Activated naive CD4-positive, alpha-beta T cell treated with anti-CD3 and anti-CD28 coated beads, Interleukin-2, amount 50 U/mL, for 72 hours (primary cell): ENCODE results near the gene GRIA2. TPM values are rescaled to one million over a fixed set of nuclear protein-coding genes. Genes with fewer than 3 reads are reported as not detected.

ENCODE experiments used
- ATAC-seq, 2 donors: fragments of 150-1000 bp; cut with Tn5 transposase; 2 replicates each; pipeline ENCODE4 v1.10.0; 2021; ENCODE audit warnings: mild to moderate bottlenecking in 2 of 2, moderate library complexity in 2 of 2
- DNase-seq, 2 donors: peaks; one replicate each; pipeline ENCODE4 v3.0.0; 2021 to 2022; ENCODE audit warnings: low spot score in 2 of 2
- H3K27ac Mint-ChIP-seq, 2 donors: one replicate each; pipeline ENCODE4 v1.8.0; 2022; ENCODE audit warnings: mild to moderate bottlenecking in 2 of 2, mixed read lengths in 2 of 2
- H3K36me3 Mint-ChIP-seq, 2 donors: one replicate each; pipeline ENCODE4 v1.8.0; 2022; ENCODE audit warnings: mixed read lengths in 2 of 2
- H3K9me3 Mint-ChIP-seq, 2 donors: one replicate each; pipeline ENCODE4 v1.8.0; 2022; ENCODE audit warnings: mixed read lengths in 2 of 2
- total RNA-seq, 2 donors: library from RNA; stranded (reverse); gene quantifications; one replicate each; pipeline ENCODE4 v1.2.3, GENCODE V29; 2022

Gene GRIA2
- total RNA-seq, 2 donors from 2014 or later, result not detected

DNA sequence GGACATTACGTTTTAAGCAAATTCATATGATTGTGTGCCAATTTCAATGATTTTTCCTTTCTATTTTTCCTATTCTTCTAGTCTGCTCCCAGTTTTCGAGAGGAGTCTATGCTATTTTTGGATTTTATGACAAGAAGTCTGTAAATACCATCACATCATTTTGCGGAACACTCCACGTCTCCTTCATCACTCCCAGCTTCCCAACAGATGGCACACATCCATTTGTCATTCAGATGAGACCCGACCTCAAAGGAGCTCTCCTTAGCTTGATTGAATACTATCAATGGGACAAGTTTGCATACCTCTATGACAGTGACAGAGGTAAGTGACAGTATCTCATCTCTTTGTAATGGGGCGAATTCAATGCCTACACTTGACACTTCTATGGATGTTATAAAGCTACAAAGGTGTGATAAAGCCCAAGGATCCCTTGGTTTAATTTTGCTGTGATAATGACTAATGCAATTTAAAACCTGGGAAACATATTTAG, 83.0 kb downstream of the GRIA2 start:
- no peak for DNase-seq
- Mint-ChIP-seq H3K27ac (no peak overlapping the region), H3K36me3 (no peaks in the 10 kb centered on the region), H3K9me3 (peaks cover 22 to 27% of the 10 kb centered on the region in 2 donors)
- no peak for ATAC-seq

DNA sequence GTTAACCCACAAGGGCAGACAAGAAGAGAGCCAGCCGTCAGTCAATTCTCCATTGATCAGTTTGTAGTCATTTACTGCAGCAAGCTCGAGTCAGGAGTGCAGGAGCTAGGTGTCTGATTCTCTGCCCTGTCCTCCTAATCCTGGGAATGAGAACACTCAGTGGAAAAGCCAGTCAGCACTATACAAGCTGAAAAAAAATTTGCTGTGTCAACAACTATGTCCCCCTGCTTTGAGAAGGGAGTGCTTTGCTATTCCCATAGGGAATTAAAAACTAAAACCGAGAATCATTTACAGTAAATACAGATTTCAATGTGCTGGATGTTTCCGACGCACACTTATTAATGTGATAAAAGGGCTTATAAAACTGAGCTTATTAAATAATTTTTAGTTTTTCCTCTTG, 84.2 kb downstream of the GRIA2 start:
- Mint-ChIP-seq H3K36me3 (no peaks in the 10 kb centered on the region), H3K27ac (no peak overlapping the region), H3K9me3 (peaks cover 16 to 21% of the 10 kb centered on the region in 2 donors)
- no peak for ATAC-seq
- DNase-seq, result no peak

DNA sequence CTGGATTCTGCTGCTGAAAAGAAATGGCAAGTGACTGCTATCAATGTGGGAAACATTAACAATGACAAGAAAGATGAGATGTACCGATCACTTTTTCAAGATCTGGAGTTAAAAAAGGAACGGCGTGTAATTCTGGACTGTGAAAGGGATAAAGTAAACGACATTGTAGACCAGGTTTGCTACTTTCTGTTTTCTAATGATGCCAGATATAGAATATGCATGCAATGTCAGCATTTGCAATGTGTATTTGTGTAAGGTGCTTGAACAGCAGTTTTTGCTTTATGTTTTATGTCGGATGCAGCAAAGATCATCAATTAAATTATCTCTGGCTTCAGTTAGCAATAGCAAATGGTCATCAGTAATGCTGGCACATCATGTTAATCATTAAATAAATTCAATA, 92.2 kb downstream of the GRIA2 start:
- no peaks in the 10 kb centered on the region for H3K36me3 Mint-ChIP-seq
- H3K27ac Mint-ChIP-seq, result no peak overlapping the region
- DNase-seq (no peak), ATAC-seq (no peak)
- H3K9me3 Mint-ChIP-seq, result peaks cover 3 to 4% of the 10 kb centered on the region in 2 donors

DNA sequence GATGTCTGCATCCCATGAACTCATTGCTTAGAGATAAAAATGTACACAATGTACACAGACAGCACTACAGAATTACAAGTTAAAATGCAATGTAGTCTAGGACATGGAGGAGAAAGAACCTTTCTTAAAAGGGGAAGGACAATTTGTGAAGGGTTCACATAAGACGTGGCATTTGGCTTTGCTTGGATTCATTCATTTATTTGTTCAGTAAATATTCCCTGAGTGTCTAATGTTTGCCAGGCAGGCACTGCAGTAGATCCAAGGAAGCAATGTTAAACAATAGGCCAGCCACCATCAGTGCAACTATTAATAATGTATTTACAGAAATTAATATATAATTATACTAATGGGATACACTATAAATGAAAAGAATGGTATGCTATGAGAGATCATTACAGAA, 94.4 kb downstream of the GRIA2 start:
- no peak overlapping the region for H3K27ac Mint-ChIP-seq
- DNase-seq (no peak), ATAC-seq (no peak)
- peaks cover 3 to 4% of the 10 kb centered on the region in 2 donors for H3K9me3 Mint-ChIP-seq
- H3K36me3 Mint-ChIP-seq, result no peaks in the 10 kb centered on the region

DNA sequence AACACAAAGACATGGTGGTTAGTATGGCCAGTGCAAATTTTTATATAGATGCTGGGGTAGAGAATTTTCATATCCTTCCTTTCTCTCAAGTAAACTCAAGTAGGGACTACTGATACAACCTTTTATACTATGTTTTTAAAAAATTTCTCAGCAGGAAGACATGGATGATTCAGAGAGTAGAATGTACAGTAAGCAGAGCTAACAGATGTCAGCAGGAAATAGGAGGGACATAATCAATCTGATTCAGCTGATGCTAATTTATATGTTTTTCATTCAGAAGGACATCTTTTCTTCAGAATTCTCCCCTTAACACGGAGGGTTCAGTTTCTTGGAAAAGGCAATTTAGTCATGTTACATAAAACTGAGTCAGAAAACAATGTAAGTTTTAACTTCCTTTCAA, 95.4 kb downstream of the GRIA2 start:
- ATAC-seq (no peak), DNase-seq (no peak)
- Mint-ChIP-seq H3K9me3 (peaks cover 3 to 4% of the 10 kb centered on the region in 2 donors), H3K36me3 (no peaks in the 10 kb centered on the region), H3K27ac (no peak overlapping the region)

DNA sequence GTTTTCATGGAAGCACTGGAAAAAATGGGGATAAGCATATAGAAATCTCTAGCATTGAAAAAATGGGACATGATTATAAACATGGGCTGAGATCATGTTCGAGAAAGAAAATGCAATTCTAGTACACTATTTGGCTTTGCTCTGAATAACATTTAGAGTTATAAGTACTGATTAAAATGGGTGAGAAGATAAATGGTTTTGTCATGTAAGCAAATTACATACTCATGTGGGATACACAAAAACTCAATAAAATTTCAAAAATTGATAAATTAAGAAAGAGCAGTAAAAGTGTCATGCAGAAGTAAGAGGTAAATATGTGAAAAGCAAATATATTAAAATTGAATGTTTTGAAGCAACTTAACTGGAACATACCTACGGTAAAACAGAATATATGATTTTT, 99.6 kb downstream of the GRIA2 start:
- no peak for ATAC-seq

DNA sequence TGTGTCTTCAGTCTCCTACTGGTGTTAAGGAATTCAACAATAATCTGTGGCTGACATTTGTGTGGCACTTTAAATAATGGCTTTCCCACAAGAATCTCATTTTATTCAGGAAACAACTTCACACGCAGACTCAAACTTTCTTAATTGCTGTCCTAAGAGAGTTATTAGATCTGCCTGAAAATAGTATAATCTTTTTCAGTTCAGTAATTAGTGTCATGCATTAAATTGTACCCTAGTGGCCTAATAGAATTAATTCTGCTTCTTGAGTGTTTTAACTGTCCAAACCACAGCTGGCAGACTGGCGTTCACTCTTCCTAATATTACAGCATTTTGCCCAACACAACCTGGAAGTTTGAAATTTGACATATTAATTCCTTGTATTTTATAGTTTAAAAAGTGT, 107.1 kb downstream of the GRIA2 start:
- Mint-ChIP-seq H3K9me3 (peaks cover 12 to 18% of the 10 kb centered on the region in 2 donors), H3K36me3 (no peaks in the 10 kb centered on the region), H3K27ac (no peak overlapping the region)
- ATAC-seq (no peak), DNase-seq (no peak)

More for the DNA sequence above, 99.6 kb downstream of the GRIA2 start:
- Mint-ChIP-seq H3K36me3 (no peaks in the 10 kb centered on the region), H3K27ac (no peak overlapping the region), H3K9me3 (peaks cover 5% of the 10 kb centered on the region in 2 donors)
- no peak for DNase-seq

DNA sequence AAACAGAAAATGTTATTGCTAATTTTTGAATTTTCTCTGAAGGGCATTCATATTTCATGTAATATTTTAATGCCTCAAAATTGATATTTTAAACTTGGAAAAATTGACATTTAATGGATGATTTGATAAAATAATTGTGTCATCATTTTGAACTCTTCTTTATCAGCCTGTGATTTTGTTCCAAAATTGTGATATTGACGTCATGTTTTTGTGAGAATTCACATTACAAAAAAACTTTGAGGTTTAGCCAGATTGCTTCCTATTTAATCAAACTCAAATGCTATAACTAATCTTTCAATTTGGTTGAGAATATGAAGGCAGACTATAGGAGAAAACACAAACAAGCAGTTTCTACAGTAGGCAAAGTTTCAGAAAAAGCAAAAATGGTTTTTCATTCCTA, 137.4 kb downstream of the GRIA2 start:
- ATAC-seq (no peak), DNase-seq (no peak)
- Mint-ChIP-seq H3K27ac (no peak overlapping the region), H3K9me3 (peaks cover 0 to 10% of the 10 kb centered on the region in 2 donors), H3K36me3 (no peaks in the 10 kb centered on the region)

DNA sequence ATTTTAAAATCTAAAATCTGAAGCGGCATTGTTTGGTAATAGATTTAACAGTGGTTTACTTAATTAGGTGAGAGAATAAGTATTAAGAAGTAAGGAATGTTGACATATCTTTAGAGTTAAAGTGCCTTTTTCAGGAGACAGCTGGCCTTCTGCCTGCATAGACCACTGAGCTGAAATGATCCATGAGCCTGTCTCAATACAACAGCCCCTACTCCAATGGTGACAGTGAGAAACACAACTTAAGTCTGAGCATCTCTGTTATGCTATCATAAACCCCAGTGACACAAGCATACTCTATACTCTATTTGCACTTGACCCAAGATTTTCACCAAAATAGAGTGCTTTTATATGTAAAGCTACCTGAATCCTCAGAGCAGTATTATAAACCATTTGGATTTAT, 137.9 kb downstream of the GRIA2 start:
- peaks cover 5 to 15% of the 10 kb centered on the region in 2 donors for H3K9me3 Mint-ChIP-seq
- peaks cover 0 to 4% of the 10 kb centered on the region in 2 donors for H3K36me3 Mint-ChIP-seq
- no peak for DNase-seq
- H3K27ac Mint-ChIP-seq, result no peak overlapping the region
- no peak for ATAC-seq

DNA sequence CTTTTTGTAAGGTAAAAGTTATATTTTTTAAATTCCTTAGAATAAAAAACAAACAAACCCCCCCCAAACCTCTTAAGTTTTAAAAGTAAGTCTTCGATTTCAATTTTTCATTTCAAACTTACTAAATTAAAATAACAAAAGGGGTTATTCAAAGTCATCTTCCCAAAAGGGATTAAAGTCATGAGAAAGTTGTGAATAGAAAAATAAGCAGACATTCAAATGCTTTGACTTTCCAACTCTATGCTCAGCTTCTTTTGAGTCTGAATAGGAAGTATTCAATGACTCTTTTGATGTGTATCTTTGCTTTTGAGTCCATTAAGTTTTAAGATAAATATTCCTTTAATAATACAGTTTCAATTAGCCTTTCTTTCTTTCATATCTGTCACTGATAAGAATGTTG, 138.3 kb downstream of the GRIA2 start:
- DNase-seq (no peak), ATAC-seq (no peak)
- H3K9me3 Mint-ChIP-seq, result peaks cover 6 to 17% of the 10 kb centered on the region in 2 donors

DNA sequence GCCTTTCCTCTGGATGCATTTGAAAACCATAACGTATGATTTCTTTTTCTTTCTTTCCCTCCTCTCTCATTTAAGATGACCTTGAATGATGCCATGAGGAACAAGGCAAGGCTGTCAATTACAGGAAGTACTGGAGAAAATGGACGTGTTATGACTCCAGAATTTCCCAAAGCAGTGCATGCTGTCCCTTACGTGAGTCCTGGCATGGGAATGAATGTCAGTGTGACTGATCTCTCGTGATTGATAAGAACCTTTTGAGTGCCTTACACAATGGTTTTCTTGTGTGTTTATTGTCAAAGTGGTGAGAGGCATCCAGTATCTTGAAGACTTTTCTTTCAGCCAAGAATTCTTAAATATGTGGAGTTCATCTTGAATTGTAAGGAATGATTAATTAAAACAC, 142.8 kb downstream of the GRIA2 start:
- no peak for ATAC-seq
- DNase-seq, result no peak
- Mint-ChIP-seq H3K36me3 (peaks cover 0 to 5% of the 10 kb centered on the region in 2 donors), H3K27ac (no peak overlapping the region), H3K9me3 (peaks cover 6 to 17% of the 10 kb centered on the region in 2 donors)

More for the DNA sequence above, 138.3 kb downstream of the GRIA2 start:
- peaks cover 0 to 5% of the 10 kb centered on the region in 2 donors for H3K36me3 Mint-ChIP-seq
- H3K27ac Mint-ChIP-seq, result no peak overlapping the region

DNA sequence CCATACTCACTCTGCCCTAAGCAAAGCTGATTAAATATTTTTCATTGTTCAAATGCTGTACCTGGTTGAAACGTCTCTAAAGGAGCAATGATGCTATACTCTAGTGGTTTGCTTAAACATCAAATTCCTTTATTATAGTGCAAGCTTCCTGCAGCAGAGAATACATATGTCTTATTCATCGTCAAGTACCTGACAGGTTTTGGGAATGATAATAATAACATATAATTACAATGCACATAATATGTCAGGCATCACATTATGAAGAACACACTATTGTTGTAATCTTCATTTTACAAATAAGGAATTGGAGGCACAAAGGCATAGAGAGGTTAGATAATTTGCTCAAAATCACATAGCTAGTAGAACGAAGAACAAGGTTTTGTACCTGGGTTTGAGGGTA, 151.6 kb downstream of the GRIA2 start:
- Mint-ChIP-seq H3K9me3 (peaks cover 8 to 14% of the 10 kb centered on the region in 2 donors), H3K27ac (no peak overlapping the region), H3K36me3 (no peaks in the 10 kb centered on the region)
- ATAC-seq (no peak), DNase-seq (no peak)

DNA sequence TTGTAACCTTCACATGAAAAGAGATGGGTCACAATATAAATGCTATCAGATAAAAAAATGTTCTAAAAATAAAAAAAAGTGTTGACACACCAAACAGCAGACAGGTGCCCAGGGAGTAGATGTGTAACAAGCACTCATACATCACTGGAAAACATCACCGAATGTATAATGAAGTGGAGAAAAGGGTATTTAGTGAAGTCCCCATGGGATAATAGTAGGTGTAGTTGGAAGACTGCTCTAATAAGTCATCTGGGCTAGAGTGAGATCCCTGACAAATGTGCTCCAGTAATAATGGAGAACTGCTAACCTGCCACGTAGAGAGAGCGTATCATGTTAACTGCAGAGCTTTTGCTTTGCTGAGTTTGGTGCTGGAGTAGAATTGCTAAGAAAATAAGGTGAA, 152.0 kb downstream of the GRIA2 start:
- Mint-ChIP-seq H3K36me3 (no peaks in the 10 kb centered on the region), H3K9me3 (peaks cover 8 to 18% of the 10 kb centered on the region in 2 donors), H3K27ac (no peak overlapping the region)
- ATAC-seq (no peak), DNase-seq (no peak)

DNA sequence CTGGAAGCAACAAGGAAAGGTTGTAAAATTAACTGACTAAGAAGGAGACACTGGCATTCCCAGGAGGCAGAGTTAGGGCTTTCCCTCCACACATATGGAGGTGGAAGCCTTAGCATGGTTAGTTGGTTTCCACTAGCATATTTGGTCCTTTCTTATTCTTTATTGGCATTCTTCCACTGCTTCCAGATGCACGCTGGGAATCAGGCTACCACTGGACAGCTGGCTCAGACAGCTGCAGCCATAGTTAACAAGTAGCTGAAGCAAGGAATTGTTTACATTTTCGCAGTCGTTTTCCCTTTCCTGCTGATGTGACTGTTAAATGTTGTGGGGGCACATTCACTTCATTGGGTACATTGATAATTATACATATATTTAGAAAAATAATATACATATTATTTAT, 169.2 kb downstream of the GRIA2 start:
- peaks cover 5 to 6% of the 10 kb centered on the region in 2 donors for H3K9me3 Mint-ChIP-seq

DNA sequence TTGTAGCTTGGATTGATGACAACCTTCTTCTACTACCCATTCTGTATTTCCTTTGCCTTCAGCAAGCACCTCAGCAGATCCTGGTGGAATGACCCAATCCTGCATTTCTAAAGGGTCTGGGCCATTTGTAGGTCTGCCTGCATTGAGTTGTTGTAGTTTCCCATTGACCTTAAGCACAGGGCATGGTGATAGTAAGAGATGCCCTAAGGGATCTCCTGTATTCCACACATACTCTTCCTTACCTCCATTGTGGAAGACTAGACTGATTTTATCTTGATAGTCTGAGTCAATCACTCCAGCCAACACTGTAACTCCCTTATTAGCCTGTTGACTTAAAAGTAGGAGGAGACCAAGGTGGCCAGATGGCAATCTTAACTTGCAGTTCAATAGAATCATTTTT, 184.5 kb downstream of the GRIA2 start:
- Mint-ChIP-seq H3K36me3 (no peaks in the 10 kb centered on the region), H3K9me3 (peaks cover 9 to 21% of the 10 kb centered on the region in 2 donors), H3K27ac (no peak overlapping the region)
- DNase-seq (no peak), ATAC-seq (no peak)

More for the DNA sequence above, 169.2 kb downstream of the GRIA2 start:
- DNase-seq, result no peak
- Mint-ChIP-seq H3K36me3 (no peaks in the 10 kb centered on the region), H3K27ac (no peak overlapping the region)
- no peak for ATAC-seq
